GM19025 (cell line): Measurements from ENCODE around the gene CERS3.

Experiments used
- ATAC-seq: cut with Tn5 transposase; IDR thresholded peaks from one replicate; pipeline ENCODE4 v1.9.1; 2021; ENCODE audit warnings: mild to moderate bottlenecking, low read depth, moderate library complexity; ENCODE audit not compliant: unreplicated experiment

Gene CERS3

GRCh38 chr15:100394736-100395440 lies 133.9 kb downstream of the CERS3 start:
- no peak for ATAC-seq

- no peak for ATAC-seq
These were observed 135.7 kb downstream of the CERS3 start for GRCh38 chr15:100393008-100393407.

GRCh38 chr15:100385300-100386050 lies 143.3 kb downstream of the CERS3 start:
- no peak for ATAC-seq

- ATAC-seq, result no peak
These were observed 144.7 kb downstream of the CERS3 start for GRCh38 chr15:100384108-100384410.

GRCh38 chr15:100383302-100384107 lies 145.2 kb downstream of the CERS3 start:
- ATAC-seq, result no peak

GRCh38 chr15:100373942-100374341 lies 154.8 kb downstream of the CERS3 start:
- ATAC-seq, result no peak

DNA sequence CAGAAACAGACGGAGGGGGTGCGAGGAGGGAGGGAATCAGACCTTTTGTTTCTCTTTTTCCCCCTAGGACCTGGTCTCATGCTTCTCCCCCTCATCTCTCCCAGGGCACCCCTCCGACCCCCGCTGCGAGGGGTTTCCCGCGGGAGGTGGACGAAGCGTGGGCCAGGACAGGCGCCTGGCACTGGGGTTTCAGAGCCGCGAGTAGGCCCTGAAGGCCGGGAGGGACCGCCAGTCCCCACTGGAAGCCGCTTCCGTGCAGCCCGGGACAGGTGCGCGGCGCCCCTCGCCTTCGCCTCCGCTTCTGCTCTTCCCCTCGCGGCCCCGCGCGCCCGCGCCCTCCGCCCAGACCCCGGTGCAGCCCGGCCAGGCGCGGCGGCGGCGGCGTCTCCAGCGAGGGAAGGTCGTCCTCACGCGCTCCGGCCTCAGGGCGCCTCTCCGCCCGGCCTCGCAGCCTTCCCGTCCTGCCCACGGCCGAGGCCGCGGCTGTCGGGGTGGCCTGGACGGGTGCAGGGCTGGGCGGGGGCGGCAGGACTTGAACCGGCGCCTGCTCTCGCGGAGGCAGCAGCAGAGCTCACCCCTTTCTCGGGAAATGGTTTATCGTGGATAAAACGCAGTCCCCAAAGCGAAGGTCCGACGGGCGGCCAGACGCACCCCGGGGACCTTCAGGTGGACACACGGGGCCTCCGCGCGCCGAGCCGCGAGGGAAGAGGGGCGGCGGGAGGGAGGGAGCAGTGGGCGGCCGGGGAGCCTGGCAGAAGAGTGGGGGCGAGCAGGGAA lies 155.4 kb downstream of the CERS3 start:
- ATAC-seq, result no peak

DNA sequence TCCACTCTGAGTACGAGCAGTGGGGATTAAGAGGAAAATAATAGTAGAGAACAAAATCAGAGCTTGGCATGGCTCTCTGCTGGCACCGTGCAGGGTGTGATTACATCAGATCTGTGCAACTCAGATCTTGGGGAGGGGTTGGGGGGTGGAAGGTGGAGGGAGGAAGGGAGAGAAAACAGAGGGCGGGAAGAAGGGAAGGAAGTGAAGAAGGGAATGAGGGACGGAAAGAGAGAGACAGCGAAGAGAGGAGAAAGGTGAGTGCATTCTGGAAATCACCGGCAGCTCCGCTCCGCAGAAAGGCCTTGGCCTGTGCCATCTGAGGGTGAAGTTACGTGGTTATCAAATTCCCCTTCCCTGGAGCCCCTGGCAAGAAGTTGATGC lies 156.0 kb downstream of the CERS3 start:
- ATAC-seq, result no peak

DNA sequence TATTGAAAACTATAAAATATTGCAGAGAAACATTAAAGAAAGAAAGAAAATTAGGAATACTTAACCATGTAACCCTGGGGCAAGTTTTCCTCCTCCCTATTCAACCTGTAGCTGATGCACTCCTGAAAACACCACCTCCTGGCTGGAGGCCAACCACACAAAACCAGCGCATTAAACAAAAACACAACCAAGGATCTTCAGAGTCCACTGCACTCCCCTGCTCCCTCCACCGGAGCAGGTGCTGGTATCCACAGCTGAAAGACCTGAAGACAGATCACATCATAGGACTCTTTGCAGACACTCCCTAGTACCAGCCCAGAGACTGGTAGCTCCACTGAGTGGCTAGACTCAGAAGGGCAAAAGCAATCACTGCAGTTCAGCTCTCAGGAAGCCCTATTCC lies 173.4 kb downstream of the CERS3 start:
- no peak for ATAC-seq

DNA sequence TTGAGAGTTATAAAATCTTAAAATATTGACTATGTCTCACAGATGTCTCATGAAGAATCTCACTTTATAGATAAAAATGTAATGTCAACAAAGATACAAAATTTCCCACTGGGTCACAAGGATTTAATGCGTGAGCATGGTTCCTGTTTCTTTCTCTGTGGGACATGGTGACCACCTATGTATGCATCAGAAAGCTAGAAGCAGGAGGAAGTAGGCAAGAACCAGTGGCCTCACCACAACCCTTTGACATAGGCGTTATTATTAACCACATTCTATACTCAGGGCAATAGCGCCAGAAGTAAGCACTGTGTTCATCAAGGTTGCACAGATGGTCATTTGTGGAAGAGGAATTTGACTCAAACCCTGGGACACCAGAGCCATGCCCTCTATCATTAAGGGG lies 175.3 kb downstream of the CERS3 start:
- ATAC-seq, result no peak

- no peak for ATAC-seq
These were observed 178.1 kb downstream of the CERS3 start for GRCh38 chr15:100350434-100351226.
